Raji (cell line): Measurements from ENCODE around the gene AP5S1.

ENCODE experiments used
- POLR2A ChIP-seq: IDR thresholded peaks from 2 replicates; pipeline ENCODE4 v1.6.1; 2011; ENCODE audit warnings: low read depth, low read length, control low read depth; ENCODE audit not compliant: insufficient read depth

AP5S1 gene

GRCh38 chr20:3815703-3816315 is 4.5 kb upstream of the AP5S1 start:
- TF ChIP-seq POLR2A: no peak

GRCh38 chr20:3818155-3819151 is 1.9 kb upstream of the AP5S1 start:
- TF ChIP-seq POLR2A: no peak

GRCh38 chr20:3819411-3820047 is 818 bp upstream of the AP5S1 start:
- no peak for TF ChIP-seq POLR2A

GRCh38 chr20:3820901-3821727 is 767 bp downstream of the AP5S1 start:
- no peak for TF ChIP-seq POLR2A

GRCh38 chr20:3821996-3822395 is 1.6 kb downstream of the AP5S1 start:
- TF ChIP-seq POLR2A: no peak

- TF ChIP-seq POLR2A: no peak
Observed at GRCh38 chr20:3823881-3824280, 3.5 kb downstream of the AP5S1 start.

GRCh38 chr20:3825526-3825925 is 5.2 kb downstream of the AP5S1 start:
- no peak for TF ChIP-seq POLR2A

- no peak for TF ChIP-seq POLR2A
Observed at GRCh38 chr20:3826420-3826819, 6.1 kb downstream of the AP5S1 start.

- TF ChIP-seq POLR2A: no peak
Observed at GRCh38 chr20:3828798-3829197, 8.5 kb downstream of the AP5S1 start.

GRCh38 chr20:3836132-3836531 is 15.8 kb downstream of the AP5S1 start:
- TF ChIP-seq POLR2A: no peak

GRCh38 chr20:3839328-3839727 is 19.0 kb downstream of the AP5S1 start:
- TF ChIP-seq POLR2A: no peak

GRCh38 chr20:3842348-3842930 is 22.1 kb downstream of the AP5S1 start:
- no peak for TF ChIP-seq POLR2A

GRCh38 chr20:3843490-3843889 is 23.1 kb downstream of the AP5S1 start:
- TF ChIP-seq POLR2A: no peak

- TF ChIP-seq POLR2A: no peak; the same call in 1 of the 2 replicates
Observed at GRCh38 chr20:3846378-3846739, 26.0 kb downstream of the AP5S1 start.

GRCh38 chr20:3846740-3847428 is 26.5 kb downstream of the AP5S1 start, which contains the start of gene MAVS:
TSS of gene MAVS (plus strand) at chr20:3846834. CDS start at chr20:3854625, 7,791 bp downstream.
- peak; percentile 76 for TF ChIP-seq POLR2A
